MM.1S (cell line): Measurements from ENCODE around the gene SSTR4.

Experiments used
- EZH2 ChIP-seq: fragments of 300-600 bp; sonication (generic); optimal IDR thresholded peaks from 2 replicates; pipeline ENCODE3; 2017; ENCODE audit warnings: low read depth, mild to moderate bottlenecking, antibody characterized with exemption, low read length, mixed read lengths
- EZH2phosphoT487 ChIP-seq: fragments of 300-600 bp; sonication (generic); IDR thresholded peaks from 2 replicates; pipeline ENCODE4 v1.6.1; 2018; ENCODE audit warnings: antibody characterized with exemption, low read length
- TF ChIP-seq, protein P1 (sequence below): fragments of 300-600 bp; sonication (generic); IDR thresholded peaks from 2 replicates; pipeline ENCODE4 v1.5.1; 2016; ENCODE audit warnings: antibody characterized with exemption, low read length, mixed read lengths

DNA sequence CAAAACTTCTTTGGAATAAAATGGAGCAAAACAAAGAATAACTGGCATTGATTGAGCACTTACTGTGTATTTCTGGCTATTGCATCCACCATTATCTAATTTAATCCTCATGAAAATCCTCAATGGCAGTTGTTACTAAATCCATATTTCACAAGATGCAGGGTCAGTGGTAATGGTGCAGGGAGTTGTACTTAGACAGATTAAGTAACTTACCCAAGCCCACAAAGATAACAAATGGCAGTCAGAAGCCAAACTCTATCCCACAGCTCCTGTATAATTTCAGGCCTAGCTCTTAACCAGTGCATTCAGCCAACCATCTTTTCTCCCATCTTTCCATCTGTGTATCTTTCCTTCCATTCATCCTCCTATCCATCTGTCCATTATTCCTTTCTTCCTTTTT lies 29.3 kb upstream of the SSTR4 start:
- TF ChIP-seq, protein P1, sequence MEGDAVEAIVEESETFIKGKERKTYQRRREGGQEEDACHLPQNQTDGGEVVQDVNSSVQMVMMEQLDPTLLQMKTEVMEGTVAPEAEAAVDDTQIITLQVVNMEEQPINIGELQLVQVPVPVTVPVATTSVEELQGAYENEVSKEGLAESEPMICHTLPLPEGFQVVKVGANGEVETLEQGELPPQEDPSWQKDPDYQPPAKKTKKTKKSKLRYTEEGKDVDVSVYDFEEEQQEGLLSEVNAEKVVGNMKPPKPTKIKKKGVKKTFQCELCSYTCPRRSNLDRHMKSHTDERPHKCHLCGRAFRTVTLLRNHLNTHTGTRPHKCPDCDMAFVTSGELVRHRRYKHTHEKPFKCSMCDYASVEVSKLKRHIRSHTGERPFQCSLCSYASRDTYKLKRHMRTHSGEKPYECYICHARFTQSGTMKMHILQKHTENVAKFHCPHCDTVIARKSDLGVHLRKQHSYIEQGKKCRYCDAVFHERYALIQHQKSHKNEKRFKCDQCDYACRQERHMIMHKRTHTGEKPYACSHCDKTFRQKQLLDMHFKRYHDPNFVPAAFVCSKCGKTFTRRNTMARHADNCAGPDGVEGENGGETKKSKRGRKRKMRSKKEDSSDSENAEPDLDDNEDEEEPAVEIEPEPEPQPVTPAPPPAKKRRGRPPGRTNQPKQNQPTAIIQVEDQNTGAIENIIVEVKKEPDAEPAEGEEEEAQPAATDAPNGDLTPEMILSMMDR = no peak
- TF ChIP-seq EZH2 (no peak), EZH2phosphoT487 (no peak)
